ENCODE results near the gene SLC35G1. TPM values are rescaled to one million over a fixed set of nuclear protein-coding genes. Genes with fewer than 3 reads are reported as not detected.

SLC35G1 gene
- total and polyA plus RNA-seq, 2 of the 8 experiments (the other 6 are each of a cell fraction or from before 2014, with no cell fraction given), result 6.2 to 6.4 TPM

GRCh38 chr10:93871671-93872204 lies 22.0 kb upstream of the SLC35G1 start:
- CTCF ChIA-PET (ENCODE audit: partially characterized antibody), result interaction anchor here (1.9 to 2.9 kb wide), 3 partner anchors 13 to 56 kb away, joined by 4 to 9 read pairs (median 8); no protein-coding TSS in a partner anchor
- no peak overlapping the region for H4K5ac ChIP-seq (ENCODE audit: insufficient read length, low read depth, low read length)
- H4K20me1 ChIP-seq (replicated peaks in 1 of 2; ENCODE audit: control insufficient read depth in 1 of 2, insufficient read depth in 2 of 2, low read length in 2 of 2), result no peaks in the 10 kb centered on the region
- POLR2A ChIA-PET (ENCODE audit: partially characterized antibody), result no interaction called here
- H3K9ac ChIP-seq (replicated peaks in 1 of 4; ENCODE audit: extremely low read depth in 1 of 4, low read depth in 3 of 4, low read length in 3 of 4), result no peak overlapping the region
- FAIRE-seq, result no peak
- H4K8ac ChIP-seq (ENCODE audit: extremely low read depth, insufficient read depth, low read length), result no peak overlapping the region
- no peak overlapping the region for H3K4ac ChIP-seq (replicated peaks; ENCODE audit: insufficient read length, low read depth, low read length)
- no peak overlapping the region for H2BK12ac ChIP-seq (ENCODE audit: low read depth, low read length)
- DNase-seq (ENCODE audit: low read depth in 1 of 2, low spot score in 2 of 2), result no peak
- no peaks in the 10 kb centered on the region for H3K36me3 ChIP-seq (ENCODE audit: control insufficient read depth in 2 of 4, insufficient read depth in 4 of 4, low read length in 3 of 4)
- H3K14ac ChIP-seq (ENCODE audit: insufficient read length), result no peak overlapping the region
- H3K4me3 ChIP-seq (ENCODE audit: extremely low read depth in 1 of 4, insufficient read depth in 2 of 4, low read depth in 3 of 4, low read length in 4 of 4), result no peak overlapping the region
- no peak overlapping the region for H2BK20ac ChIP-seq (ENCODE audit: low read length)
- H2AK5ac ChIP-seq (ENCODE audit: low read depth, low read length), result no peak overlapping the region
- no peak overlapping the region for H3K56ac ChIP-seq (replicated peaks; ENCODE audit: insufficient read length, low read depth, low read length)
- no peaks in the 10 kb centered on the region for H3K9me3 ChIP-seq (ENCODE audit: insufficient read depth in 2 of 2, low read depth in 1 of 2, low read length in 1 of 2)
- no peak overlapping the region for H3K4me2 ChIP-seq (ENCODE audit: insufficient read depth in 1 of 2, low read depth in 2 of 2, low read length in 2 of 2)
- H3K23ac ChIP-seq (ENCODE audit: insufficient read length), result no peak overlapping the region
- no peak overlapping the region for H2BK120ac ChIP-seq (replicated peaks; ENCODE audit: low read depth, low read length)
- H2BK15ac ChIP-seq (ENCODE audit: low read length), result no peak overlapping the region
- H3K79me2 ChIP-seq (ENCODE audit: control insufficient read depth in 1 of 2, insufficient read depth in 2 of 2, low read length in 2 of 2), result no peaks in the 10 kb centered on the region
- no peak overlapping the region for H2BK5ac ChIP-seq (ENCODE audit: low read depth, low read length)
- H3K23me2 ChIP-seq (ENCODE audit: low read depth, low read length), result no peaks in the 10 kb centered on the region
- H3K27ac ChIP-seq (ENCODE audit: low read depth, low read length), result no peak overlapping the region
- H2AFZ ChIP-seq (ENCODE audit: low read length), result no peak overlapping the region
- H3K27me3 ChIP-seq (replicated peaks in 1 of 4; ENCODE audit: control insufficient read depth in 3 of 4, extremely low read depth in 1 of 4, insufficient read depth in 3 of 4, low read length in 3 of 4), result no peaks in the 10 kb centered on the region; a peak in 1 of 7 replicates
- H4K91ac ChIP-seq (replicated peaks; ENCODE audit: insufficient read length, low read length), result no peak overlapping the region
- TF ChIP-seq YY1 (IDR thresholded peaks at IDR 0.05; ENCODE audit: low read depth, low read length), result no peak
- H3K79me1 ChIP-seq (ENCODE audit: low read depth, low read length), result no peaks in the 10 kb centered on the region
- H3K18ac ChIP-seq (ENCODE audit: extremely low read depth, low read length), result no peak overlapping the region
- 88% methylated on average over 2 of the region's 2 CpGs; no CpG with 5 or more reads in 1 of the 2 experiments for WGBS, 2 experiments (ENCODE audit: extremely low coverage in 1 of 2, insufficient coverage in 1 of 2, insufficient read length in 1 of 2, insufficient replicate concordance in 2 of 2, low coverage in 1 of 2, low lambda C conversion rate in 2 of 2, missing lambda C conversion rate in 1 of 2)
- H3K4me1 ChIP-seq (replicated peaks in 1 of 4; ENCODE audit: control insufficient read depth in 3 of 4, insufficient read depth in 4 of 4, low read length in 3 of 4), result peaks cover 0 to 2% (median 0%) of the 10 kb centered on the region in 4 experiments; a peak in 2 of 7 replicates

Data from H1 (cell line).